ENCODE measurements around the gene AGXT2.
"Not testable (repeated sequence)": the region's sequence is repeated elsewhere in the genome, so short reads cannot be mapped to it uniquely, and the experiment has no call there.

AGXT2 gene

DNA sequence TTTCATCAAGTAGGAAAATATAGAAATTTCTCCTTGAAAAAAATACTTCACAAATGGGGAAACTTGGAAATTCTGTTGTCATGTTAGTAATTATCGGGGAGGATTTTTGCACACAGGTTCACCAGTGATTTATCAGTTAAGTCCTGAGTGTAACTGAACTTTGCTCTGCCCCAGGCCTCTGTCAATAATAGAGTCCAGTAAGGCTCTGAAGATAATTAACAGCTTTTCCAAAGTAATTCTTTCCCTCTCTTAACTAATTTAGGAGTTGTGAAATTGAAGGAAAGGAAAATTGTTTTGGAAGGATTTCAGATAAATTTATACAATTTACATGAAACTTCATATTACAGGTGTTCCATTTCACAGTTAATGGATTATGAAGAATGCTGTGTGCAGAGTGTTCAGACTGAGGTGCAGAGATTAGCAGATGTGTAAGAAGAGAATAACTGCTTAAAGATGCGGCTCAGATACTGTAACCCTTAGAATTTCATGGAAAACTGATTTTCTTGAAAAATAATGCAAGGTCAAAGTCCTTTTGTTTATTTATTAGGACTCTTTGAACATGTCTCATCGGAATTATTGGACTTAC, 2.9 kb upstream of the AGXT2 start:
- TF ChIP-seq POLR2A (IDR thresholded peaks at IDR 0.05; ENCODE audit: low read depth, low read length) = no peak
- DNase-seq (ENCODE audit: insufficient read length) = no peak
- FAIRE-seq = no peak

DNA sequence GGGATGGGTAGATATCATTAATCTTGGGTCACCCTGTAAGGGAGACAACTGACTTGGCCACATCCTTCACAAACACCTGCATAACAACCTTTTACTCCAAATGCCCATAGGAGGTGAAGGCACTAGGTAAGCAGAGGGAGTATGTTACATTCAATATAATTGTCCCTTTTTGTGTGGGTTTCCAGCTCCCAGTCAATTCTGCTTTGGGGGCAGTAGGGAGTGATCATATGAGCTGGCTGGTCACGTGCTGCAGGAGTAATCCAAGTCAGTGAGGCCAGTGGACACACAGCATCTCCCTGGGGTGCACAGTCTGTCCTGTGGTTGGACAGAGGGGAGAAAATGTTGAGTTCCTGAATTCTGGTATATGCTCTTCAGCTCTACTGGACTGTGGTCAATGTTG, 1.2 kb upstream of the AGXT2 start:
- DNase-seq (ENCODE audit: insufficient read length) (no peak), FAIRE-seq (no peak)
- TF ChIP-seq POLR2AphosphoS5 (IDR thresholded peaks at IDR 0.05; ENCODE audit: low read depth, low read length) = no peak
- no peak for TF ChIP-seq POLR2A (IDR thresholded peaks at IDR 0.05; ENCODE audit: low read depth, low read length)
- no peak for TF ChIP-seq TAF1 (IDR thresholded peaks at IDR 0.05; ENCODE audit: borderline replicate concordance, low read depth, low read length)

DNA sequence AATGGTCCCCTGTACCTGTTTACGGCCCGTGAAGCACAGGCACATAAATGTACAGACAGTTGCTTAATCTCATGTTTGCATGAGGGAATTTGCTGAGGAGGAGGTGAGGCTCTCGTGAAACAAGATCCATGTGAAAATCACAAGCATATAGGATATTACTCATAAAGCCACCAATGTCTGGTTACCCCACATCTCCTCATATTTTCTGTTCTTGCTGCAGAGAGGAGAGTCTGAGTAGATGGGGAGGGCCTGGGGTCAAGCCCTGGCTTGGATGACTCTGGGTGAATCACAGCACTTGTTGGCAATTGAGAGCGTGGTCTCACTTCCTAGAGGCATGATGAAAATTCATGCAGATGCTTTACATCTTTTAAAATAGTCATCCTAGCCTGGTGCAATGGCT, 975 bp downstream of the AGXT2 start:
- no peak for DNase-seq (ENCODE audit: insufficient read length)
- no peak for FAIRE-seq
- TF ChIP-seq POLR2AphosphoS5 (IDR thresholded peaks at IDR 0.05; ENCODE audit: low read depth, low read length) = no peak
- TF ChIP-seq POLR2A (IDR thresholded peaks at IDR 0.05; ENCODE audit: low read depth, low read length) = no peak
- TF ChIP-seq TAF1 (IDR thresholded peaks at IDR 0.05; ENCODE audit: borderline replicate concordance, low read depth, low read length) = no peak

DNA sequence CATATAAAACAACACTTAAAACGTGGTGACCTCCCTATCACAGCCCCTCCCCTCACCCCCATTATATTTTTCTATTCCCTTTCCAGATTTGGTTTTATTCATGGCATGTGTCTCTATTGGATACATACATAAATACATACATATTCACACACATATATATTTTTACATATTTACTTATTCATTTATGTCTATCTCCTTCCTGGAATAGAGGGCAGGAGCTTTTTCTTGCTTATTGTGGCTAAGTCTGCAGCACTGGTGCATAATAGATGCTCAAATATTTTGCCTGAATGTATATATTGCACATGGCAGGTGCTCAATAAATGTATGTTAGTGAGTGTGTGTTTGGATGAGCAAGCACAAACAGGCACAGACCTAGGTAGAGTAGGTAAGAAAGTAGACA, 2.5 kb downstream of the AGXT2 start:
- FAIRE-seq = no peak
- DNase-seq (ENCODE audit: insufficient read length) = no peak
- no peak for TF ChIP-seq POLR2AphosphoS5 (IDR thresholded peaks at IDR 0.05; ENCODE audit: low read depth, low read length)
- TF ChIP-seq POLR2A (IDR thresholded peaks at IDR 0.05; ENCODE audit: low read depth, low read length) = no peak
- no peak for TF ChIP-seq TAF1 (IDR thresholded peaks at IDR 0.05; ENCODE audit: borderline replicate concordance, low read depth, low read length)

DNA sequence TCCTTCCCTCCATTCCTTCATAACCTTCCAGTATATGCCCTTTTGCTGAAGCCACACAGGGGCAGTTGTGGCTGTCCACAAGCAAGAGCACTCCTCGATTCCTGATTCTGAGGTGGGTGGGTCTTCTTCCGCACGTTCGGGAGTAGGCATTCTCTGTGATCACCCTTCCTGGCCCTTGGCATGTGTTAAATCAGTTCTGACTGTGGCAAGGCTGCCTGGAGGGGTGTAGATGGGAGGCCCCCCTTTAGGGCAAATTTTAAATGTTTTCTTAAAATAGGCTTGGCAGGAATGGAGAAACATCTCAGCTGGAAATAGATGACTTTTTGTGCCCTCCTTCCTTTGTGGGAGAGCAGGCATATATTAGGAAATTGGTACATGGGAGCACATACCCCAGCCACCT, 3.1 kb downstream of the AGXT2 start:
- DNase-seq (ENCODE audit: insufficient read length) (no peak), FAIRE-seq (no peak)
- TF ChIP-seq POLR2A (IDR thresholded peaks at IDR 0.05; ENCODE audit: low read depth, low read length) = no peak
- TF ChIP-seq POLR2AphosphoS5 (IDR thresholded peaks at IDR 0.05; ENCODE audit: low read depth, low read length) = no peak
- TF ChIP-seq TAF1 (IDR thresholded peaks at IDR 0.05; ENCODE audit: borderline replicate concordance, low read depth, low read length) = no peak

DNA sequence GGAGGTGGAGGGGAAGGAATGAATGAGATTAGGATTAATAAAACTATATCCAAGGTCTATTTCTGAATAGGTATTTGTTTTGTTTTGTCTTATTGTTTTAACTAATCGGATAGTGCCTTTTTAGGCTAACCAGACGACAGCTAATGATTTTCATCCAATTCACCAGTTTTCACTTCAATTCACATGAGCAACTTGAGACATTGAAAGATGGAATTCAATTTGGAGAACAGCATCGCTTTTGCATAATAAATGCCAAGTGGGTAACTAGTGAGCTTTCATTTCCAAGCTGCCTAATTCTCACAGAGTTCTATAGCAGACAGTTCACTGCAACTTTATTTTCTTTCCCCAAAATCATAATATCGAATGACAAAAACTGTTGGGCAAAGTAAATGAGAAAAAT, 5.0 kb downstream of the AGXT2 start:
- no peak for DNase-seq (ENCODE audit: insufficient read length)
- TF ChIP-seq TAF1 (IDR thresholded peaks at IDR 0.05; ENCODE audit: borderline replicate concordance, low read depth, low read length) (no peak), POLR2AphosphoS5 (IDR thresholded peaks at IDR 0.05; ENCODE audit: low read depth, low read length) (no peak), POLR2A (IDR thresholded peaks at IDR 0.05; ENCODE audit: low read depth, low read length) (no peak)
- no peak for FAIRE-seq

DNA sequence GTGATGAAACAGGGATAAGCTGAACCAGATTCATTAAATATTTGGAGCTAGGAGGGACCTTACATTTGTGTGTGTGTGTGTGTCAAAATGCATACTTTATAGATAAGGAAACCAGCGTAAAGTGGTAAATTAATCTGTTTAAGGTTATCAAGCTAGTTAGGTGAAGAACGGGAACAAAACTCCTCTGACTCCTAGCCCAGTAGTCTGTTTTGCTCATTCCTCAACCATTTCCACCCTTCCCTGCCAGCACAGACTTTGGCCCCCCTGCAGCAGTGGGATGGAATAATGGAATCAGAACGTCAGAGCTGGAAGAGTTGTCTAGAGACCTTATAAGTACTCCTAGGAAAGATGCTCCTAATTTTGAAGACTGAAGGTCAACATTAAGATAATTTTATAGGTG, 6.5 kb downstream of the AGXT2 start:
- DNase-seq (ENCODE audit: insufficient read length) (no peak), FAIRE-seq (no peak)
- TF ChIP-seq TAF1 (IDR thresholded peaks at IDR 0.05; ENCODE audit: borderline replicate concordance, low read depth, low read length) (no peak), POLR2A (IDR thresholded peaks at IDR 0.05; ENCODE audit: low read depth, low read length) (no peak), POLR2AphosphoS5 (IDR thresholded peaks at IDR 0.05; ENCODE audit: low read depth, low read length) (no peak)

DNA sequence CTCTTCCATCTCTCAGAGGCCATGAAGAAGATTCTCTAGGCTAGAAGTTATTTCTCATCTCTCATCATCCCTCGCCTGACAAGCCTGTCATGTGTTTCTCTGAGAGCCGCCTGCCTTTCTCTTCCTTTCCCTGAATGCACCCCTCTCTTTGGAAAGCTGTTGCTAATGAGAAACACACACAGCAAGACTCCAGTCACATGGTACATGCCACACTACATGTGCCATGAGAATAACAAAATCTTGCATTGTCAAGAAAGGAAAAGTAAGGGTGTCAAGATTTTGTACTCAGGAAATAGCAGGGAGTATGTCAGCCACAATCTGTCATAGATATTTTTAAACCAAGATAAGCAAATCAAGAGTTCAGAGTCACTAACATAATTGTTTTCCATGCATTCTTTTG, 8.9 kb downstream of the AGXT2 start:
- DNase-seq (ENCODE audit: insufficient read length) (no peak), FAIRE-seq (no peak)
- TF ChIP-seq TAF1 (IDR thresholded peaks at IDR 0.05; ENCODE audit: borderline replicate concordance, low read depth, low read length) (no peak), POLR2A (IDR thresholded peaks at IDR 0.05; ENCODE audit: low read depth, low read length) (no peak), POLR2AphosphoS5 (IDR thresholded peaks at IDR 0.05; ENCODE audit: low read depth, low read length) (no peak)

DNA sequence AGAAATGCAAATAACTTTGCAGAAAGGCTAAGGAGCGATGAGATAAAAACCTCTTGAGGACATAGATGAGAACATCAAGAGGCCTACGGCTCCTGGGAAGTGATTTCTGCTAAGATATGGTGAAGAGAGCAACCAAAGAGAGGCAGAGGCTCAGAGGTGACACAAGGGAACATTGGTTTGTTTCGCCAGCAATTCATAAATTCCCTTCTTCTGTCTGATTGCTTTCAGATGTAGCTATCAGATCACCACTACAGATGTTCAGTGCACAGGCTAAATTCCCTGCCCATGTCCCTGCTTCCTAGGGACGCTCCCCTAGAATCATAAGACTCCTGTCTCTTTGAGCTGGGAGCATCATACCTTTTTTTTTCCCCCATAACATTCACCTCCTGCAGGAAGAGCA, 11.2 kb downstream of the AGXT2 start:
- TF ChIP-seq TAF1 (IDR thresholded peaks at IDR 0.05; ENCODE audit: borderline replicate concordance, low read depth, low read length) (no peak), POLR2A (IDR thresholded peaks at IDR 0.05; ENCODE audit: low read depth, low read length) (no peak), POLR2AphosphoS5 (IDR thresholded peaks at IDR 0.05; ENCODE audit: low read depth, low read length) (no peak)
- FAIRE-seq (no peak), DNase-seq (ENCODE audit: insufficient read length) (no peak)

DNA sequence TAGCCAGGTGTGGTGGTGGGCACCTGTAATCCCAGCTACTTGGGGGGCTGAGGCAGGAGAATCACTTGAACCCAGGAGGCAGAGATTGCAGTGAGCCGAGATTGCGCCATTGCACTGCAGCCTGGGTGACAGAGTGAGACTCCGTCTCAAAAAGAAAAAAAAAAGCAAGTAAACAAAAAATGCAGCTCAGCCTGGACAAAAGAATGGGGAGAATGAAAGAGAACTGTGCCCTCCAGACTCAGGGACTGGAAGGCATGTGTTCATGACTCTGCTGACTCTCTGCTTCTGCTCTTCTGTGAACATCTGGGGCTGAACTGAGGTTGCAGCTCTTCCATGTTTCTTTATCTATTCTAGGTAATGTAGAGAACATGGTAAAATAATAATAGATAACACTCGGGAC, 11.8 kb downstream of the AGXT2 start:
- not testable (repeated sequence) for FAIRE-seq; DNase-seq (ENCODE audit: insufficient read length)

DNA sequence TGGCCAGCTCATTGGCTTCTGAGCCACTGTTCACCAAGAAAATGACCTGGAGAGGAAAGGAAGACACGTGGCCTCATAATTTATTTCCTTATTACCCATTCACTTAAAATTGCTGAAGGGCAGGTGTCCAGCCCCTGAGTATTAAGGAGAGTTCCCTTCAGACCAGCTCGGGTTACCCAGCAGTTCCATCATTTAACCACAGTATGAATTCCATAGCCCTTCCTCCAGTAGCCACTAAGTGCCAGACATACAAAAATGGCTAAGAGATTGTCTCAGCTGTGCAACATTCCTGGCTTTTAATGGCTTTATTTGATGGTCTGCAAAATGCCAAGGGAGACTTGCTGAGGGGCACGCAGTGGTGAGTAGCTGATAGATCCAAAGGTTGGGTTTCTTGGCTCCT, 12.5 kb downstream of the AGXT2 start:
- DNase-seq (ENCODE audit: insufficient read length) (no peak), FAIRE-seq (no peak)
- TF ChIP-seq POLR2AphosphoS5 (IDR thresholded peaks at IDR 0.05; ENCODE audit: low read depth, low read length) = no peak

DNA sequence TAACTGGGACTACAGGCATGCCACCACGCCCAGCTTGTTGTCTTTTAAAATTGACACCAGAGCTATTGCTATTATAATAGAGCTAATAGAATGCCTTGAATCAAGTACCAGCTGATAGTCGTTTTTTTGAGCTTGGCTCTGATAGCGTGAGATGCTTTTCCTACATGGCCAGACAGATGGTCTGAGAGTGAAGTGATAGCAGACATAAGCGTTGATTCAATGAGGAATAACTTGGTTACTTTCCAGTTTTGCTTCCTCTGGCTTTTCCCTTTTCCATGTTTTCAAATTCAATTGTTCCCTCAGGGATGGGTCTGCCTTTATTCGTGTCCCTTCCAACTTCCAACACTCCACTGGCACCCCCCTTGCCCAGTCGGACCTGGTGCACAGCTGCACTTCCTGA, 15.4 kb downstream of the AGXT2 start:
- DNase-seq (ENCODE audit: insufficient read length) = no peak
- TF ChIP-seq TAF1 (IDR thresholded peaks at IDR 0.05; ENCODE audit: borderline replicate concordance, low read depth, low read length) = no peak
- no peak for TF ChIP-seq POLR2AphosphoS5 (IDR thresholded peaks at IDR 0.05; ENCODE audit: low read depth, low read length)
- TF ChIP-seq POLR2A (IDR thresholded peaks at IDR 0.05; ENCODE audit: low read depth, low read length) = no peak
- FAIRE-seq = no peak

DNA sequence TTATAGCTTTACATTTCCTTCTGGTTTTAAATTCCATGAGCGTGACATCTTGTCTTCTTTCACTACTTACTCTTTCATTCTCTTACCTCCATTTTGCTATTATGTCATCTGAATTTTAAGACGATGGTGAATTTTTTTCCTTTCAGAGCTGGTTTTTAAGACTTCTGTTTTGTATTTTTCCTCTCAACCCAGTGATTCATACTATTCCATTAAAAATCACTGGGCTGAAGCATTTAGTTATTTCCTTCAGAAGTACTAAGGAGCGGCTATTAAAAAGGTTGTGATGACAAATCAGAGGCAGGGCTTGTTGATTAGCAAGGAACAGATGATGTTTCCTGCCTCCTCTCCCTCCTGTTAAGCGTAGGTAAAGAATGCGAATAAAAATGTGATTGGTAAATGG, 16.5 kb downstream of the AGXT2 start:
- TF ChIP-seq POLR2AphosphoS5 (IDR thresholded peaks at IDR 0.05; ENCODE audit: low read depth, low read length) = no peak
- FAIRE-seq (no peak), DNase-seq (ENCODE audit: insufficient read length) (no peak)

All from GM12892 (cell line).